SK-N-SH (cell line): ENCODE results near the gene WWC2. TPM values are rescaled to one million over a fixed set of nuclear protein-coding genes. Genes with fewer than 3 reads are reported as not detected.

Experiments
- CTCF ChIA-PET: fragments of 300-600, 350-600 bp; formaldehyde crosslinking; extraction: SDS; loops from one replicate; lab custom pipeline; 2021; lab: Yijun Ruan, JAX
- POLR2A ChIA-PET: fragments of 350-600 bp; sonication (Branson Sonifier 250); formaldehyde crosslinking; extraction: SDS; loops from one replicate; lab custom pipeline; 2020; ENCODE audit warnings: antibody characterized with exemption, inconsistent platforms; lab: Yijun Ruan, JAX
- DNase-seq: peaks from one replicate; pipeline ENCODE4 v3.0.0; 2012
- H2AFZ ChIP-seq: fragments of 200-600 bp; sonication (generic); 2 replicates; pipeline ENCODE4 v1.8.1; 2016; ENCODE audit warnings: antibody characterized with exemption, mild to moderate bottlenecking, low read depth
- H3F3A ChIP-seq: fragments of 200-600 bp; sonication (generic); replicated peaks from 2 replicates; pipeline ENCODE3; 2016; ENCODE audit warnings: antibody characterized with exemption, mild to moderate bottlenecking; ENCODE audit not compliant: insufficient read depth
- H3K27ac ChIP-seq, 2 experiments: fragments of 200-500 bp in 1 of 2; fragments of 200-600 bp in 1 of 2; sonication (Bioruptor generic) in 1 of 2; sonication (generic), shearing (Covaris generic) in 1 of 2; 2 replicates each; pipeline versions ENCODE4 v1.5.1 to v1.6.1; 2014 to 2016; ENCODE audit warnings: low read depth in 2 of 2, inconsistent platforms in 1 of 2, low read length in 1 of 2, mild to moderate bottlenecking in 1 of 2, mixed read lengths in 1 of 2
- H3K27me3 ChIP-seq: fragments of 200-600 bp; sonication (generic), shearing (Covaris generic); 2 replicates; pipeline ENCODE4 v1.6.1; 2016; ENCODE audit warnings: mixed run types; ENCODE audit not compliant: insufficient read depth
- H3K36me3 ChIP-seq, 2 experiments: fragments of 200-500 bp in 1 of 2; fragments of 200-600 bp in 1 of 2; sonication (Bioruptor generic) in 1 of 2; sonication (generic) in 1 of 2; replicated peaks in 1 of 2; 2 replicates each; pipeline versions ENCODE3 to v1.5.1; 2014 to 2016; ENCODE audit warnings: low read length in 1 of 2, mild to moderate bottlenecking in 1 of 2; ENCODE audit not compliant: insufficient read depth in 2 of 2, control insufficient read depth in 1 of 2
- H3K4me1 ChIP-seq, 2 experiments: fragments of 200-500 bp in 1 of 2; fragments of 200-600 bp in 1 of 2; sonication (Bioruptor generic) in 1 of 2; sonication (generic), shearing (Covaris generic) in 1 of 2; 2 replicates each; pipeline versions ENCODE4 v1.5.1 to v1.6.1; 2014 to 2016; ENCODE audit warnings: low read depth in 1 of 2, low read length in 1 of 2, mixed run types in 1 of 2; ENCODE audit not compliant: insufficient read depth in 2 of 2, control insufficient read depth in 1 of 2
- H3K4me2 ChIP-seq: fragments of 200-600 bp; sonication (generic), shearing (Covaris generic); 2 replicates; pipeline ENCODE4 v1.6.1; 2017; ENCODE audit warnings: mixed run types
- H3K4me3 ChIP-seq, 2 experiments: fragments of 200-500 bp in 1 of 2; fragments of 200-600 bp in 1 of 2; sonication (Bioruptor generic) in 1 of 2; sonication (generic), shearing (Covaris generic) in 1 of 2; 2 replicates each; pipeline versions ENCODE4 v1.5.1 to v1.8.1; 2014 to 2016; ENCODE audit warnings: low read depth in 2 of 2, inconsistent platforms in 1 of 2, low read length in 1 of 2, mild to moderate bottlenecking in 1 of 2, mixed read lengths in 1 of 2, moderate library complexity in 1 of 2
- H3K79me2 ChIP-seq: fragments of 200-600 bp; sonication (generic); 2 replicates; pipeline ENCODE4 v1.8.1; 2017; ENCODE audit warnings: mild to moderate bottlenecking; ENCODE audit not compliant: insufficient read depth
- H3K9ac ChIP-seq: fragments of 200-600 bp; sonication (generic); 2 replicates; pipeline ENCODE4 v1.6.1; 2017; ENCODE audit warnings: mixed run types
- H3K9me2 ChIP-seq: fragments of 200-600 bp; sonication (generic); 2 replicates; pipeline ENCODE4 v1.6.1; 2017; ENCODE audit warnings: mixed run types
- H3K9me3 ChIP-seq: fragments of 200-600 bp; sonication (generic); 2 replicates; pipeline ENCODE4 v1.6.1; 2017; ENCODE audit warnings: mixed run types, mild to moderate bottlenecking, moderate library complexity
- H4K20me1 ChIP-seq: fragments of 200-600 bp; sonication (generic); 2 replicates; pipeline ENCODE4 v1.6.1; 2017; ENCODE audit warnings: mild to moderate bottlenecking, mixed run types; ENCODE audit not compliant: insufficient read depth
- CHD2 ChIP-seq: fragments of 150-350 bp; IDR thresholded peaks from 2 replicates; pipeline ENCODE4 v1.6.1; 2018; ENCODE audit warnings: low read length; ENCODE audit not compliant: partially characterized antibody
- CTCF ChIP-seq: fragments of 200-600 bp; sonication (generic); IDR thresholded peaks from 2 replicates; pipeline ENCODE4 v1.6.1; 2017; ENCODE audit warnings: antibody characterized with exemption, mild to moderate bottlenecking, moderate library complexity
- EZH2phosphoT487 ChIP-seq: fragments of 200-600 bp; sonication (generic); IDR thresholded peaks from 2 replicates; pipeline ENCODE4 v1.6.1; 2017; ENCODE audit warnings: low read depth, mixed run types, mild to moderate bottlenecking, antibody characterized with exemption, moderate library complexity, borderline replicate concordance
- FOXM1 ChIP-seq: IDR thresholded peaks from 2 replicates; pipeline ENCODE4 v1.4.0; 2012; ENCODE audit warnings: low read depth, mild to moderate bottlenecking
- IRF3 ChIP-seq: fragments of 150-350 bp; IDR thresholded peaks from 2 replicates; pipeline ENCODE4 v1.6.1; 2016; ENCODE audit warnings: mild to moderate bottlenecking, low read depth, low read length
- JUND ChIP-seq: IDR thresholded peaks from 2 replicates; pipeline ENCODE4 v1.4.0; 2012
- MEF2A ChIP-seq: IDR thresholded peaks from 2 replicates; pipeline ENCODE4 v1.4.0; 2012; ENCODE audit warnings: low read depth, borderline replicate concordance
- MXI1 ChIP-seq: IDR thresholded peaks from 2 replicates; pipeline ENCODE4 v1.6.1; 2012; ENCODE audit warnings: mild to moderate bottlenecking, low read depth, low read length, improper control_type of control experiment
- NFIC ChIP-seq: IDR thresholded peaks from 2 replicates; pipeline ENCODE4 v1.4.0; 2012; ENCODE audit warnings: borderline replicate concordance
- RAD21 ChIP-seq: IDR thresholded peaks from 2 replicates; pipeline ENCODE4 v1.6.1; 2012; ENCODE audit warnings: mild to moderate bottlenecking, low read length
- RCOR1 ChIP-seq: fragments of 150-350 bp; IDR thresholded peaks from 2 replicates; pipeline ENCODE4 v1.6.1; 2017; ENCODE audit warnings: antibody characterized with exemption, low read length
- RFX5 ChIP-seq: IDR thresholded peaks from 2 replicates; pipeline ENCODE4 v1.6.1; 2012; ENCODE audit warnings: mild to moderate bottlenecking, improper control_type of control experiment, low read length
- SIN3A ChIP-seq: IDR thresholded peaks from 2 replicates; pipeline ENCODE4 v1.6.1; 2012; ENCODE audit warnings: low read depth, mild to moderate bottlenecking, low read length, moderate library complexity, borderline replicate concordance
- SMC3 ChIP-seq: IDR thresholded peaks from 2 replicates; pipeline ENCODE4 v1.6.1; 2012; ENCODE audit warnings: low read depth, low read length, improper control_type of control experiment
- TCF12 ChIP-seq: IDR thresholded peaks from 2 replicates; pipeline ENCODE4 v1.4.0; 2012
- TEAD4 ChIP-seq: IDR thresholded peaks from 2 replicates; pipeline ENCODE4 v1.4.0; 2012; ENCODE audit warnings: mild to moderate bottlenecking, borderline replicate concordance; ENCODE audit not compliant: insufficient read depth
- WGBS: methylation state at CpG from one replicate; pipeline ENCODE4 v1.1.6; 2017; ENCODE audit warnings: low lambda C conversion rate; 5-methylcytosine and 5-hydroxymethylcytosine counted together
- polyA plus RNA-seq, 3 experiments: library from polyadenylated mRNA; depleted of rRNA; stranded (reverse); fragments of >200 nt; gene quantifications; 2 replicates each; pipeline ENCODE4 v1.2.3, GENCODE V29; 2012
- TF ChIP-seq, protein P1 (sequence below): IDR thresholded peaks from 2 replicates; pipeline ENCODE4 v1.4.0; 2012; ENCODE audit warnings: low read depth

The WWC2 gene
- polyA plus RNA-seq, 1 of the 3 experiments (the other 2 are of a cell fraction), result 18.4 TPM

GRCh38 chr4:183261953-183262775 lies 163.1 kb downstream of the WWC2 start:
- H2AFZ ChIP-seq, result no peak overlapping the region
- H3K36me3 ChIP-seq, result peaks cover 36 to 41% of the 10 kb centered on the region in 2 experiments
- no peaks in the 10 kb centered on the region for H3K27me3 ChIP-seq
- DNase-seq, result peak; percentile 72
- 0 out of 2 replicates have a peak, but pooled peaks cover 3% of the 10 kb centered on the region for H4K20me1 ChIP-seq
- peak overlapping the region; percentile 20 to 31; a peak in 2 of 4 replicates for H3K27ac ChIP-seq
- no peak for TF ChIP-seq MEF2A
- no peak for TF ChIP-seq CHD2
- TF ChIP-seq SMC3, result peak; percentile 81
- TF ChIP-seq RFX5, result peak; percentile 18; the same call in 1 of the 2 replicates
- no peak for TF ChIP-seq TEAD4
- TF ChIP-seq CTCF, result peak; percentile 80
- peak; percentile 31; the same call in 1 of the 2 replicates for TF ChIP-seq MXI1
- TF ChIP-seq RCOR1, result no peak
- TF ChIP-seq FOXM1, result no peak
- no peak for TF ChIP-seq IRF3
- TF ChIP-seq NFIC, result no peak
- TF ChIP-seq EZH2phosphoT487, result no peak
- peak; percentile 89 for TF ChIP-seq RAD21
- TF ChIP-seq TCF12, result peak; percentile 45; the same call in 1 of the 2 replicates
- no peak for TF ChIP-seq JUND
- TF ChIP-seq, protein P1, sequence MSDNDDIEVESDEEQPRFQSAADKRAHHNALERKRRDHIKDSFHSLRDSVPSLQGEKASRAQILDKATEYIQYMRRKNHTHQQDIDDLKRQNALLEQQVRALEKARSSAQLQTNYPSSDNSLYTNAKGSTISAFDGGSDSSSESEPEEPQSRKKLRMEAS, result no peak
- peak; percentile 65; the same call in 1 of the 2 replicates for TF ChIP-seq SIN3A
- H3K4me3 ChIP-seq, result no peak overlapping the region; a peak in 1 of 4 replicates
- H3K9ac ChIP-seq, result no peak overlapping the region
- ChIA-PET POLR2A (interaction anchor here (1.0 kb wide), 1 partner anchor 145 kb away, joined by 3 read pairs; no protein-coding TSS in a partner anchor), CTCF (interaction anchor here (0.5 to 5.0 kb wide), 74 partner anchors 10 to 1223 kb away, joined by 3 to 84 read pairs (median 4); partner anchors contain the start of gene WWC2)
- peaks cover 14% of the 10 kb centered on the region for H3F3A ChIP-seq
- H3K9me2 ChIP-seq, result no peaks in the 10 kb centered on the region
- WGBS, result 17% methylated on average over 7 of the region's 7 CpGs
- no peak overlapping the region for H3K4me2 ChIP-seq
- no peaks in the 10 kb centered on the region for H3K9me3 ChIP-seq
- H3K79me2 ChIP-seq, result no peaks in the 10 kb centered on the region; the same call in 1 of the 2 replicates
- peaks cover 5 to 23% of the 10 kb centered on the region in 2 experiments; a peak in 2 of 4 replicates for H3K4me1 ChIP-seq
